Measurements from ENCODE around the gene OR1L4.

Gene OR1L4

GRCh38 chr9:122718038-122718437, 5.8 kb upstream of the OR1L4 start:
- H3K4me1 ChIP-seq (ENCODE audit: insufficient read depth, low read length, poor library complexity, severe bottlenecking): no peaks in the 10 kb centered on the region
- H3K9ac ChIP-seq (ENCODE audit: low read depth, low read length, poor library complexity, severe bottlenecking): no peak overlapping the region
- no peaks in the 10 kb centered on the region for H3K9me3 ChIP-seq (ENCODE audit: insufficient read depth, low read depth, low read length)
- no peak overlapping the region for H2AFZ ChIP-seq (ENCODE audit: low read length)
- H3K27me3 ChIP-seq (ENCODE audit: insufficient read depth, low read length, poor library complexity, severe bottlenecking): no peaks in the 10 kb centered on the region
- H3K36me3 ChIP-seq (ENCODE audit: insufficient read depth, low read length): no peaks in the 10 kb centered on the region
- TF ChIP-seq CTCF (conservative IDR thresholded peaks at IDR 0.05; ENCODE audit: low read length): no peak
- TF ChIP-seq EZH2phosphoT487 (IDR thresholded peaks at IDR 0.05; ENCODE audit: borderline replicate concordance): no peak
- H4K20me1 ChIP-seq (ENCODE audit: insufficient read depth, low read length, poor library complexity, severe bottlenecking): no peaks in the 10 kb centered on the region
- H3K79me2 ChIP-seq (ENCODE audit: insufficient read depth, low read length): no peaks in the 10 kb centered on the region
- H3F3A ChIP-seq (ENCODE audit: low read depth): no peaks in the 10 kb centered on the region
- no peaks in the 10 kb centered on the region for H3K9me2 ChIP-seq (replicated peaks; ENCODE audit: low read depth, low read length)
- H3K4me3 ChIP-seq (ENCODE audit: low read length, poor library complexity, severe bottlenecking): no peak overlapping the region
- H3K4me2 ChIP-seq (ENCODE audit: low read depth, low read length, poor library complexity, severe bottlenecking): no peak overlapping the region

GRCh38 chr9:122719218-122719617, 4.6 kb upstream of the OR1L4 start:
- TF ChIP-seq CTCF (conservative IDR thresholded peaks at IDR 0.05; ENCODE audit: low read length): no peak
- TF ChIP-seq EZH2phosphoT487 (IDR thresholded peaks at IDR 0.05; ENCODE audit: borderline replicate concordance): no peak
- Histone ChIP-seq H2AFZ (ENCODE audit: low read length) (no peak overlapping the region), H3F3A (ENCODE audit: low read depth) (no peaks in the 10 kb centered on the region), H3K79me2 (ENCODE audit: insufficient read depth, low read length) (no peaks in the 10 kb centered on the region), H3K9me3 (ENCODE audit: insufficient read depth, low read depth, low read length) (no peaks in the 10 kb centered on the region), H4K20me1 (ENCODE audit: insufficient read depth, low read length, poor library complexity, severe bottlenecking) (no peaks in the 10 kb centered on the region), H3K4me1 (ENCODE audit: insufficient read depth, low read length, poor library complexity, severe bottlenecking) (no peaks in the 10 kb centered on the region), H3K27me3 (ENCODE audit: insufficient read depth, low read length, poor library complexity, severe bottlenecking) (no peaks in the 10 kb centered on the region), H3K36me3 (ENCODE audit: insufficient read depth, low read length) (no peaks in the 10 kb centered on the region), H3K9me2 (replicated peaks; ENCODE audit: low read depth, low read length) (no peaks in the 10 kb centered on the region), H3K4me3 (ENCODE audit: low read length, poor library complexity, severe bottlenecking) (no peak overlapping the region), H3K4me2 (ENCODE audit: low read depth, low read length, poor library complexity, severe bottlenecking) (no peak overlapping the region), H3K9ac (ENCODE audit: low read depth, low read length, poor library complexity, severe bottlenecking) (no peak overlapping the region)

GRCh38 chr9:122742003-122742402, 18.2 kb downstream of the OR1L4 start, which contains the start of gene OR1L6:
Gene OR1L6 (plus strand): TSS chr9:122742303. CDS start chr9:122749848, 7,545 bp downstream.
- Histone ChIP-seq H3K4me2 (ENCODE audit: low read depth, low read length, poor library complexity, severe bottlenecking) (no peak within 1 kb of the TSS), H4K20me1 (ENCODE audit: insufficient read depth, low read length, poor library complexity, severe bottlenecking) (no peaks in the 10 kb centered on the region), H3K9me2 (replicated peaks; ENCODE audit: low read depth, low read length) (no peaks in the 10 kb centered on the region; the same call in 1 of the 2 replicates), H3K27me3 (ENCODE audit: insufficient read depth, low read length, poor library complexity, severe bottlenecking) (no peaks in the 10 kb centered on the region), H3F3A (ENCODE audit: low read depth) (no peaks in the 10 kb centered on the region), H2AFZ (ENCODE audit: low read length) (no peak within 1 kb of the TSS), H3K9me3 (ENCODE audit: insufficient read depth, low read depth, low read length) (no peaks in the 10 kb centered on the region), H3K9ac (ENCODE audit: low read depth, low read length, poor library complexity, severe bottlenecking) (no peak within 1 kb of the TSS), H3K4me3 (ENCODE audit: low read length, poor library complexity, severe bottlenecking) (no peak within 1 kb of the TSS), H3K36me3 (ENCODE audit: insufficient read depth, low read length) (no peaks in the 10 kb centered on the region), H3K79me2 (ENCODE audit: insufficient read depth, low read length) (no peaks in the 10 kb centered on the region), H3K4me1 (ENCODE audit: insufficient read depth, low read length, poor library complexity, severe bottlenecking) (no peaks in the 10 kb centered on the region)
- no peak for TF ChIP-seq EZH2phosphoT487 (IDR thresholded peaks at IDR 0.05; ENCODE audit: borderline replicate concordance)
- no peak for TF ChIP-seq CTCF (conservative IDR thresholded peaks at IDR 0.05; ENCODE audit: low read length)

All from Loucy (cell line).